ENCODE data around the gene ARID1B. TPM values are rescaled to one million over a fixed set of nuclear protein-coding genes. Genes with fewer than 3 reads are reported as not detected.

ARID1B gene
- total and polyA plus RNA-seq, 9 of the 15 experiments (the other 6 are each of a cell fraction or from before 2014, with no cell fraction given): 12.5 to 50.5 (median 25.8) TPM

GRCh38 chr6:156731396-156731795 is 45.8 kb upstream of the ARID1B start:
- Histone ChIP-seq H3K36me3 (ENCODE audit: control insufficient read depth, insufficient read depth, low read length) (no peaks in the 10 kb centered on the region), H3K9me1 (ENCODE audit: control insufficient read depth, insufficient read depth, low read length) (no peaks in the 10 kb centered on the region), H3K9me3 (replicated peaks; ENCODE audit: control insufficient read depth, insufficient read depth, low read depth, low read length) (no peaks in the 10 kb centered on the region), H4K20me1 (replicated peaks; ENCODE audit: control insufficient read depth, insufficient read depth, low read length) (no peaks in the 10 kb centered on the region), H3K27me3 (ENCODE audit: control insufficient read depth in 2 of 2, insufficient read depth in 2 of 2, low read length in 2 of 2) (peaks cover 2 to 6% of the 10 kb centered on the region in 2 experiments; a peak in 2 of 5 replicates), H3K27ac (ENCODE audit: extremely low read depth, low read depth, low read length) (no peak overlapping the region), H3K4me3 (no peak overlapping the region), H2AFZ (ENCODE audit: low read depth, low read length) (no peak overlapping the region), H3K9ac (ENCODE audit: insufficient read depth in 1 of 2, low read depth in 2 of 2, low read length in 2 of 2) (no peak overlapping the region), H3K4me2 (ENCODE audit: insufficient read depth, low read length) (no peak overlapping the region), H3K4me1 (replicated peaks in 1 of 2; ENCODE audit: control insufficient read depth in 2 of 2, insufficient read depth in 2 of 2, low read length in 2 of 2) (peaks cover 0 to 7% of the 10 kb centered on the region in 2 experiments; a peak in 2 of 5 replicates), H3K79me2 (ENCODE audit: control insufficient read depth, insufficient read depth, low read length) (no peaks in the 10 kb centered on the region)
- intact Hi-C loops (cut with micrococcal nuclease): no loop called here
- no TSS peak for BruUV-seq (replicated peaks)
- 30% methylated on average over 4 of the region's 4 CpGs for WGBS (ENCODE audit: insufficient coverage, low coverage, missing lambda C conversion rate)
- CTCF ChIA-PET (ENCODE audit: low intra/inter-chr PET ratio): no interaction called here
- in situ Hi-C loops (cut with MboI): no loop called here
- FAIRE-seq (no peak), ATAC-seq (peak; percentile 44), DNase-seq (ENCODE audit: extremely low read depth in 1 of 4, low spot score in 3 of 4) (no peak)
- POLR2A ChIA-PET: interaction anchor here (1.0 kb wide), 1 partner anchor 10 kb away, joined by 4 read pairs; no protein-coding TSS in a partner anchor
- TF ChIP-seq DACH1 (IDR thresholded peaks at IDR 0.05; ENCODE audit: partially characterized antibody) (no peak), DDX20 (tag; IDR thresholded peaks at IDR 0.05; ENCODE audit: low read depth) (no peak), ZNF354B (CRISPR knock-in tag; IDR thresholded peaks at IDR 0.05) (no peak), HSF4 (CRISPR knock-in tag; IDR thresholded peaks at IDR 0.05; ENCODE audit: borderline replicate concordance) (no peak), NFE2L1 (tag; IDR thresholded peaks at IDR 0.05; ENCODE audit: borderline replicate concordance, low read depth) (no peak), TEAD1 (CRISPR knock-in tag; IDR thresholded peaks at IDR 0.05) (no peak), NCOA4 (IDR thresholded peaks at IDR 0.05; ENCODE audit: partially characterized antibody) (no peak), NFE2 (IDR thresholded peaks at IDR 0.05; ENCODE audit: low read depth) (no peak), FOXA1 (IDR thresholded peaks at IDR 0.05; ENCODE audit: borderline replicate concordance) (no peak), NFIX (CRISPR knock-in tag; IDR thresholded peaks at IDR 0.05; ENCODE audit: low read depth) (no peak), ILF3 (IDR thresholded peaks at IDR 0.05; ENCODE audit: borderline replicate concordance) (no peak), REST (IDR thresholded peaks at IDR 0.05; ENCODE audit: borderline replicate concordance) (no peak), REST (CRISPR knock-in tag; IDR thresholded peaks at IDR 0.05; ENCODE audit: low read depth) (no peak)
- TF ChIP-seq, protein P1, sequence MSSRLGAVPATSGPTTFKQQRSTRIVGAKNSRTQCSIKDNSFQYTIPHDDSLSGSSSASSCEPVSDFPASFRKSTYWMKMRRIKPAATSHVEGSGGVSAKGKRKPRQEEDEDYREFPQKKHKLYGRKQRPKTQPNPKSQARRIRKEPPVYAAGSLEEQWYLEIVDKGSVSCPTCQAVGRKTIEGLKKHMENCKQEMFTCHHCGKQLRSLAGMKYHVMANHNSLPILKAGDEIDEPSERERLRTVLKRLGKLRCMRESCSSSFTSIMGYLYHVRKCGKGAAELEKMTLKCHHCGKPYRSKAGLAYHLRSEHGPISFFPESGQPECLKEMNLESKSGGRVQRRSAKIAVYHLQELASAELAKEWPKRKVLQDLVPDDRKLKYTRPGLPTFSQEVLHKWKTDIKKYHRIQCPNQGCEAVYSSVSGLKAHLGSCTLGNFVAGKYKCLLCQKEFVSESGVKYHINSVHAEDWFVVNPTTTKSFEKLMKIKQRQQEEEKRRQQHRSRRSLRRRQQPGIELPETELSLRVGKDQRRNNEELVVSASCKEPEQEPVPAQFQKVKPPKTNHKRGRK (tag; IDR thresholded peaks at IDR 0.05): no peak
